GM21619 (cell line): ENCODE measurements around the gene SDK1.

Experiments used
- ATAC-seq: cut with Tn5 transposase; IDR thresholded peaks from one replicate; pipeline ENCODE4 v1.9.1; 2021; ENCODE audit not compliant: unreplicated experiment

Gene SDK1

GRCh38 chr7:3518546-3518945 is 217.5 kb downstream of the SDK1 start:
- no peak for ATAC-seq

GRCh38 chr7:3520206-3520605 is 219.2 kb downstream of the SDK1 start:
- ATAC-seq, result no peak

GRCh38 chr7:3527496-3528124 is 226.6 kb downstream of the SDK1 start:
- ATAC-seq, result no peak

GRCh38 chr7:3533040-3533439 is 232.0 kb downstream of the SDK1 start:
- no peak for ATAC-seq

- ATAC-seq, result no peak
Observed at GRCh38 chr7:3537210-3537875, 236.3 kb downstream of the SDK1 start.

- ATAC-seq, result no peak
Observed at GRCh38 chr7:3538041-3538440, 237.0 kb downstream of the SDK1 start.

- no peak for ATAC-seq
Observed at GRCh38 chr7:3540456-3541220, 239.6 kb downstream of the SDK1 start.

GRCh38 chr7:3544202-3544601 is 243.2 kb downstream of the SDK1 start:
- no peak for ATAC-seq

- ATAC-seq, result no peak
Observed at GRCh38 chr7:3548815-3549214, 247.8 kb downstream of the SDK1 start.

GRCh38 chr7:3549601-3550000 is 248.5 kb downstream of the SDK1 start:
- ATAC-seq, result no peak

- ATAC-seq, result no peak
Observed at GRCh38 chr7:3551536-3551935, 250.5 kb downstream of the SDK1 start.

GRCh38 chr7:3552499-3552898 is 251.4 kb downstream of the SDK1 start:
- ATAC-seq, result no peak

GRCh38 chr7:3558400-3558799 is 257.3 kb downstream of the SDK1 start:
- ATAC-seq, result no peak

GRCh38 chr7:3559278-3559677 is 258.2 kb downstream of the SDK1 start:
- no peak for ATAC-seq

GRCh38 chr7:3560495-3560894 is 259.4 kb downstream of the SDK1 start:
- ATAC-seq, result no peak

- no peak for ATAC-seq
Observed at GRCh38 chr7:3561932-3562331, 260.9 kb downstream of the SDK1 start.

- no peak for ATAC-seq
Observed at GRCh38 chr7:3564231-3564630, 263.2 kb downstream of the SDK1 start.

GRCh38 chr7:3568516-3568915 is 267.5 kb downstream of the SDK1 start:
- ATAC-seq, result no peak

GRCh38 chr7:3569643-3570042 is 268.6 kb downstream of the SDK1 start:
- ATAC-seq, result no peak

GRCh38 chr7:3573151-3573550 is 272.1 kb downstream of the SDK1 start:
- ATAC-seq, result no peak

- ATAC-seq, result no peak
Observed at GRCh38 chr7:3574386-3574785, 273.3 kb downstream of the SDK1 start.
